HG03066 (cell line): ENCODE results near the gene TUT4.

ENCODE experiments used
- ATAC-seq: cut with Tn5 transposase; IDR thresholded peaks from one replicate; pipeline ENCODE4 v1.9.1; 2021; ENCODE audit warnings: low read depth; ENCODE audit not compliant: unreplicated experiment

TUT4 gene

GRCh38 chr1:52420713-52421112 lies 132.2 kb downstream of the TUT4 start:
- no peak for ATAC-seq

- no peak for ATAC-seq
Measured at GRCh38 chr1:52416811-52417210, 136.1 kb downstream of the TUT4 start.

GRCh38 chr1:52414942-52415341 lies 137.9 kb downstream of the TUT4 start:
- no peak for ATAC-seq

- ATAC-seq, result no peak
Measured at GRCh38 chr1:52413410-52413989, 139.4 kb downstream of the TUT4 start.

GRCh38 chr1:52404975-52405338 lies 147.9 kb downstream of the TUT4 start:
- no peak for ATAC-seq

- peak; percentile 94 for ATAC-seq
Measured at GRCh38 chr1:52404116-52404974, 148.5 kb downstream of the TUT4 start, which contains the start of the genes ORC1 and PRPF38A. ORC1 (minus strand) TSS chr1:52404423; CDS start chr1:52402223, 2,200 bp downstream. PRPF38A (plus strand) TSS chr1:52404602; CDS start chr1:52404750, 148 bp downstream.

GRCh38 chr1:52403566-52404115 lies 149.3 kb downstream of the TUT4 start:
- peak; percentile 29 for ATAC-seq

- ATAC-seq, result no peak
Measured at GRCh38 chr1:52402860-52403240, 150.0 kb downstream of the TUT4 start.

- ATAC-seq, result no peak
Measured at GRCh38 chr1:52400131-52400530, 152.8 kb downstream of the TUT4 start.

GRCh38 chr1:52399629-52400028 lies 153.3 kb downstream of the TUT4 start:
- ATAC-seq, result no peak

- ATAC-seq, result no peak
Measured at GRCh38 chr1:52393174-52393573, 159.7 kb downstream of the TUT4 start.

- no peak for ATAC-seq
Measured at GRCh38 chr1:52386458-52386857, 166.4 kb downstream of the TUT4 start.

GRCh38 chr1:52385376-52385775 lies 167.5 kb downstream of the TUT4 start:
- ATAC-seq, result no peak
